Cardiac fibroblast (primary cell): Measurements from ENCODE around the gene LETM1.

Experiments used
- DNase-seq, 2 donors: peaks; one replicate each; pipeline versions ENCODE4 v3.0.0 to v3.0.0-alpha.2; 2010; ENCODE audit warnings: low read depth in 2 of 2
- H3K4me3 ChIP-seq, 2 donors: replicated peaks in 1 of 2; 1 replicate in 1 of 2; 2 replicates in 1 of 2; pipeline ENCODE4 v1.5.1; 2011; ENCODE audit warnings: low read depth in 2 of 2, low read length in 2 of 2, mild to moderate bottlenecking in 2 of 2, moderate library complexity in 1 of 2
- CTCF ChIP-seq: IDR thresholded peaks from one replicate; pipeline ENCODE4 v1.5.1; 2011; ENCODE audit warnings: low read depth, mild to moderate bottlenecking, low read length, inconsistent platforms

Gene LETM1

GRCh38 chr4:1813915-1814314 lies 42.0 kb downstream of the LETM1 start:
- H3K4me3 ChIP-seq: no peak overlapping the region
- DNase-seq: no peak
- TF ChIP-seq CTCF: peak; percentile 8

- no peak for DNase-seq
- TF ChIP-seq CTCF: no peak
- H3K4me3 ChIP-seq: no peak overlapping the region
Observed at GRCh38 chr4:1813231-1813630, 42.7 kb downstream of the LETM1 start.

- H3K4me3 ChIP-seq: no peak overlapping the region
- no peak for TF ChIP-seq CTCF
- no peak for DNase-seq
Observed at GRCh38 chr4:1812720-1813119, 43.2 kb downstream of the LETM1 start.

GRCh38 chr4:1810765-1811164 lies 45.2 kb downstream of the LETM1 start:
- DNase-seq: no peak
- TF ChIP-seq CTCF: no peak
- no peak overlapping the region for H3K4me3 ChIP-seq

GRCh38 chr4:1809754-1810502 lies 46.0 kb downstream of the LETM1 start:
- no peak overlapping the region for H3K4me3 ChIP-seq
- peak; percentile 63 to 72 for DNase-seq
- peak; percentile 86 for TF ChIP-seq CTCF

GRCh38 chr4:1808851-1809753 lies 46.9 kb downstream of the LETM1 start:
- no peak overlapping the region for H3K4me3 ChIP-seq
- TF ChIP-seq CTCF: no peak
- no peak for DNase-seq
